ENCODE data around the gene SLC6A6. TPM values are rescaled to one million over a fixed set of nuclear protein-coding genes. Genes with fewer than 3 reads are reported as not detected.

SLC6A6 gene
- total and polyA plus RNA-seq, 2 donors from 2014 or later, result 7.1 to 64.0 TPM

GRCh38 chr3:14441240-14441919 is 39.0 kb downstream of the SLC6A6 start:
- H3K4me3 ChIP-seq (ENCODE audit: low read length in 3 of 3), result no peak overlapping the region
- DNase-seq (no peak), FAIRE-seq (no peak)
- intact Hi-C loops (cut with DNase I), result no loop called here
- H3K9me3 ChIP-seq (ENCODE audit: control insufficient read depth in 2 of 3, insufficient read depth in 1 of 3, low read length in 3 of 3), result no peaks in the 10 kb centered on the region
- TF ChIP-seq CTCF (IDR thresholded peaks at IDR 0.05; ENCODE audit: borderline replicate concordance, extremely low read depth, insufficient read depth), result no peak
- peaks cover 2 to 11% (median 8%) of the 10 kb centered on the region in 3 donors for H3K36me3 ChIP-seq (ENCODE audit: control insufficient read depth in 2 of 3, insufficient read depth in 3 of 3, low read length in 3 of 3)
- peak overlapping the region in 1 of 2 donors; percentile 39 for H3K27ac ChIP-seq (ENCODE audit: low read depth in 2 of 2, low read length in 2 of 2)
- no peaks in the 10 kb centered on the region for H3K27me3 ChIP-seq (ENCODE audit: control insufficient read depth, insufficient read depth, low read length)
- H3K4me1 ChIP-seq (ENCODE audit: control insufficient read depth in 2 of 3, insufficient read depth in 2 of 3, low read depth in 1 of 3, low read length in 3 of 3), result peaks cover 10 to 26% (median 24%) of the 10 kb centered on the region in 3 donors
- H3K9ac ChIP-seq (ENCODE audit: low read length in 3 of 3), result no peak overlapping the region

GRCh38 chr3:14441920-14442300 is 39.5 kb downstream of the SLC6A6 start:
- H3K27me3 ChIP-seq (ENCODE audit: control insufficient read depth, insufficient read depth, low read length), result no peaks in the 10 kb centered on the region
- DNase-seq (no peak), FAIRE-seq (no peak)
- no peak overlapping the region for H3K9ac ChIP-seq (ENCODE audit: low read length in 3 of 3)
- TF ChIP-seq CTCF (IDR thresholded peaks at IDR 0.05; ENCODE audit: borderline replicate concordance, extremely low read depth, insufficient read depth), result no peak
- intact Hi-C loops (cut with DNase I), result no loop called here
- peaks cover 8 to 17% (median 11%) of the 10 kb centered on the region in 3 donors for H3K36me3 ChIP-seq (ENCODE audit: control insufficient read depth in 2 of 3, insufficient read depth in 3 of 3, low read length in 3 of 3)
- peaks cover 10 to 22% (median 20%) of the 10 kb centered on the region in 3 donors for H3K4me1 ChIP-seq (ENCODE audit: control insufficient read depth in 2 of 3, insufficient read depth in 2 of 3, low read depth in 1 of 3, low read length in 3 of 3)
- H3K4me3 ChIP-seq (ENCODE audit: low read length in 3 of 3), result no peak overlapping the region
- H3K9me3 ChIP-seq (ENCODE audit: control insufficient read depth in 2 of 3, insufficient read depth in 1 of 3, low read length in 3 of 3), result no peaks in the 10 kb centered on the region
- H3K27ac ChIP-seq (ENCODE audit: low read depth in 2 of 2, low read length in 2 of 2), result peak overlapping the region in 1 of 2 donors; percentile 39

GRCh38 chr3:14444380-14444779 is 42.0 kb downstream of the SLC6A6 start:
- intact Hi-C loops (cut with DNase I), result no loop called here
- no peak for TF ChIP-seq CTCF (IDR thresholded peaks at IDR 0.05; ENCODE audit: borderline replicate concordance, extremely low read depth, insufficient read depth)
- Histone ChIP-seq H3K4me3 (ENCODE audit: low read length in 3 of 3) (no peak overlapping the region), H3K4me1 (ENCODE audit: control insufficient read depth in 2 of 3, insufficient read depth in 2 of 3, low read depth in 1 of 3, low read length in 3 of 3) (peaks cover 6 to 9% (median 7%) of the 10 kb centered on the region in 3 donors), H3K36me3 (ENCODE audit: control insufficient read depth in 2 of 3, insufficient read depth in 3 of 3, low read length in 3 of 3) (peaks cover 11 to 40% (median 33%) of the 10 kb centered on the region in 3 donors), H3K9ac (ENCODE audit: low read length in 3 of 3) (no peak overlapping the region), H3K9me3 (ENCODE audit: control insufficient read depth in 2 of 3, insufficient read depth in 1 of 3, low read length in 3 of 3) (no peaks in the 10 kb centered on the region), H3K27me3 (ENCODE audit: control insufficient read depth, insufficient read depth, low read length) (no peaks in the 10 kb centered on the region), H3K27ac (ENCODE audit: low read depth in 2 of 2, low read length in 2 of 2) (no peak overlapping the region)
- no peak for FAIRE-seq
- DNase-seq, result no peak

Data from kidney (tissue), 14 donors.